SK-N-SH (cell line): Measurements from ENCODE around the gene DHRS4.

Experiments
- CTCF ChIP-seq: fragments of 200-600 bp; sonication (generic); IDR thresholded peaks from 2 replicates; pipeline ENCODE4 v1.6.1; 2017; ENCODE audit warnings: antibody characterized with exemption, mild to moderate bottlenecking, moderate library complexity
- EP300 ChIP-seq, 2 experiments: IDR thresholded peaks; 2 replicates each; pipeline versions ENCODE4 v1.4.0 to v1.6.1; 2012; ENCODE audit warnings: borderline replicate concordance in 1 of 2, low read depth in 1 of 2, low read length in 1 of 2
- GATA2 ChIP-seq: sonication (generic); formaldehyde crosslinking; IDR thresholded peaks from 2 replicates; pipeline ENCODE4 v1.5.0; 2020; ENCODE audit warnings: mild to moderate bottlenecking, missing genetic modification reagents
- NRF1 ChIP-seq: IDR thresholded peaks from 2 replicates; pipeline ENCODE4 v1.6.1; 2012; ENCODE audit warnings: low read depth, mild to moderate bottlenecking, low read length
- PBX3 ChIP-seq: IDR thresholded peaks from 2 replicates; pipeline ENCODE4; 2012
- RAD21 ChIP-seq: IDR thresholded peaks from 2 replicates; pipeline ENCODE4 v1.6.1; 2012; ENCODE audit warnings: mild to moderate bottlenecking, low read length
- REST ChIP-seq: IDR thresholded peaks from 2 replicates; pipeline ENCODE4 v1.6.1; 2012; ENCODE audit warnings: mild to moderate bottlenecking, low read depth, low read length, moderate library complexity
- SMC3 ChIP-seq: IDR thresholded peaks from 2 replicates; pipeline ENCODE4 v1.6.1; 2012; ENCODE audit warnings: low read depth, low read length, improper control_type of control experiment
- TAF1 ChIP-seq: IDR thresholded peaks from 2 replicates; pipeline ENCODE4 v1.6.1; 2012; ENCODE audit warnings: low read depth, mild to moderate bottlenecking, low read length, moderate library complexity, borderline replicate concordance

- TF ChIP-seq PBX3, result no peak
- TF ChIP-seq CTCF, result no peak
- TF ChIP-seq RAD21, result no peak
- TF ChIP-seq SMC3, result no peak
- TF ChIP-seq REST, result no peak
- TF ChIP-seq GATA2, result no peak
- no peak for TF ChIP-seq NRF1
- no peak for TF ChIP-seq EP300 (IDR thresholded peaks at IDR 0.05; ENCODE audit: borderline replicate concordance in 1 of 2, low read depth in 1 of 2, low read length in 1 of 2)
- TF ChIP-seq TAF1, result no peak
Observed at GRCh38 chr14:23939607-23940326, 13.8 kb upstream of the DHRS4 start.
